HG03432 (cell line): ENCODE data around the gene CLCNKB.
A peak's percentile ranks its signal among the peaks of the same experiment; 100 is the strongest.

ENCODE experiments used
- ATAC-seq: cut with Tn5 transposase; IDR thresholded peaks from one replicate; pipeline ENCODE4 v1.9.1; 2021; ENCODE audit warnings: mild to moderate bottlenecking, moderate library complexity; ENCODE audit not compliant: unreplicated experiment

CLCNKB gene

GRCh38 chr1:16072616-16073484 is 29.3 kb downstream of the CLCNKB start:
- no peak for ATAC-seq

DNA sequence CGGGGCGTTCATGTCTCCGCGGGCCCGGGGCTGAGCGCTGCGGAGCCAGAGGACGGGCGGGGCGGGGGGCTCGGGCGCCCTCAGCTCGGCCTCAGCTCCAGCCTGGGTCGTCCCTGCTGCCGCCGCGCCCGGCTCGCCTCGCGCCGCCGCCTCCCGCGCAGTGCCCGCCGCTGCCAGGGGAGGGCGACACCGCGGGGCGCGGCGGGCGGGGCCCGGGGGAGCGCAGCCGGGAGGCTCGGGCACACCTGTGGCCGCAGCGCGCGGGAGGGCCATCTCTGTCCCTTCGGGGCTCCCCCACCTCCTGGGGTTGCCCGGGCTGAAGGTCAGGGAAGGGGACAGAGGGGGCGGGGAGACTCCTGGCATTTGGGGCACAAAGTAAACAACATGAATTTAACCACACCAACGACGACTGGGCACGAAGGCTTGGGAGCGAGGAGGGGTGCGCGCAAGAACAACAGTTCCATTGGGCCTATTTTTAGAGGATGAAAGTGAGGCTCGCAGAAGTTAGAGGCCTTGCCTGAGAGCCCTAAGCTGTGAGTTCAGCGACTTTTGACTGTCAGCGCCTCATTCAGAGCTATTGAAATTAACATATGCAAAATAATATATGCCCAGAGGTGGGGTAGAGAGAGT is 30.0 kb downstream of the CLCNKB start, which contains the start of gene FAM131C:
Gene FAM131C (minus strand): TSS at position 162 of the 630 bp plus-strand sequence. CDS start 209 bp downstream, outside the sequence.
- no peak for ATAC-seq

DNA sequence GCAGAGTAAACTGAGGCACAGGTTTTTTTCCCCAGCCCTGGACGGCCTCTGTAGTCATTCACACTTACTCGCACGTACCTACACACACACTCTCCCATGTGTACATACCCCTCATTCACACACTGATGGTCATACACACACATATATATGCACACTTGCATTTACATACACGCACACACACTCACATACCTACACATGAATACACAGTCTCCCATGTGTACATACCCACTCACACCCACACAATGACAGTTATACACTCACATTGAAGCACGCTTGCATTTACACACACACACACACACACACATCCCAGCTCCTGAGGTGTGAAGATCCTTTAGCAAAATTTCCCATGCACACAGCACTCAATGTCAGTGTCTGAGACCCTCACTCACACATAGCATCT is 30.6 kb downstream of the CLCNKB start:
- ATAC-seq = no peak

- no peak for ATAC-seq
Measured at GRCh38 chr1:16075337-16076030, 31.9 kb downstream of the CLCNKB start.

DNA sequence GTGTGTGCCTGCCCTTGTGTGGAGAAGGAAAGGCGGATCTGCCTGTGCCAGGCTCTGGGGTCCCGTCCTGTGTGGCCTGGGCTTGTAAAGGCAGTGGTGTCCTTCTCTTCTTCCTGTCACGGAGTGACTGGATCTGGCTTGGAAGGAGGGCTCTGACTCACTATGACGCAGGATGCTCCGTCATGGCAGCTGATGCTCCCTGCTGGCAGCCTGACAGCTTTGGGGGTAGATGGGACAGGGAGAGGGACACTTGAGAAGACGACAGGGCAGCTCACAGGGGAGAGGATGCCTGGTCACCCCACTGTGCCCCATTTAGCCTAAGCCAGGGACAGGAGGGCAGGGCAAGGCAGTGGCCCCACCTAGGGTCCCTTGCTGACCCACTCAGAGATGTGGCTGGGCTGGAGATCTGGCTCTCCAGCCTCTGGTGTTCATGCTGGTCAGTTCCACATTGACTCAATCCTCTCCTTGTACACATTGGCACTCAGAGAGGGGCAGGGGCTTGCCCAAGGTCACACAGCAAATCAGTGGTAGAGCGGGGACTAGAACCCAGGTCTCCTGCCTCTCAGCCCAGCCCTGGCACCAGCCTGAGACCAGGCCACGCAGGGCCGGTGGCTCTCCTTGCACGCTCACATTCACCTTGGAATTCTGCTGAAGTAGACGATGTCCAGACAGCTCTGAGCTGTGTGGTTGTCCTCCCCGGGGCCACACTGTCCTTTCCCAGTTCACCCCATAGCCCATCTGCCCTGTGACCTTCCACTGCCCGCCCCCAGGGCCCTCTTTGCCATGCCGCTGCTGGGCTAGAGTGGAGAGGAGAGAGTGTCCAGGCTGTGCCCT is 32.7 kb downstream of the CLCNKB start:
- ATAC-seq = no peak

GRCh38 chr1:16076865-16077238 is 33.3 kb downstream of the CLCNKB start:
- ATAC-seq = no peak

- no peak for ATAC-seq
Measured at GRCh38 chr1:16077406-16078245, 34.0 kb downstream of the CLCNKB start.

GRCh38 chr1:16078925-16079656 is 35.5 kb downstream of the CLCNKB start:
- ATAC-seq = peak; percentile 59

GRCh38 chr1:16080422-16081150 is 37.0 kb downstream of the CLCNKB start:
- no peak for ATAC-seq

DNA sequence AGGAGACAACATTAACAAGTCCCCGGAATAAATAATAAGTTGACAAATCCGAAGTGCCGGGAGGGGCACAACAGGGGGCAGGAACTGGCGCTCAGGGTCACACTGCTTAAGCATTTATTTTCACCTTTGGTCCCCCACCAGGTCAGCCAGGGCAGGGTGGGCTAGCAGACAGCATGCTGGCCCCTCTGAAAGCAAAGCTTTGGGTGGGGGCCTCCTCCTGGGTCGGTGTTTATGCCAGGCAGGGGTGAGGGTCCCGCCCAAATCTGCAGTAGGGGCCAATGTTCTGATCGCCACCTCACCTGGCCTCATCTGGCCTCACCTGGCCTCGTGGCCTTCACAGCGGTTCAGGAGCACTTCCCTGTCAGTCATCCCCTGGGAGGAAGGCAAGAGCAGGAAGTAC is 38.1 kb downstream of the CLCNKB start:
- ATAC-seq = no peak

GRCh38 chr1:16082283-16083038 is 38.9 kb downstream of the CLCNKB start:
- ATAC-seq = no peak

DNA sequence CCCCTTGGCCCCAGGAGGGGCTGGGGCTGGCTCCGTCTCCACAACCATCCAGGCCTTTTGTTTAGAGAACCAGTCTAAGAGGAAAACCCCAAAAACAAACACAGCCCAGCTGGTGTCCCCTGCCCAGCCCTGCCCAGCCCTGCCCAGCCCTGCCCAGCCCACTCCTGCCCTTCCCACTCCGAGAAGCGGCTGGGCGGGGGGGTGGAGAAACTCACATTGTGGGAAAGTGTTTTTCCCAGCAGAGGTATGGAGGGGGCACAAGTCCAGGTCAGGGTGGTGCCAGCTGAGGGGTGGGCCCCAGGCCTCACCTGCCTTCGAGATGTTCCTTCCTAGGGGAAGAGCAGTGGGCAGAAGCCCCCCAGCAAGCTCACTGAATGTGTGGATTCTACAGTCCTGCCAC is 39.9 kb downstream of the CLCNKB start:
- no peak for ATAC-seq

DNA sequence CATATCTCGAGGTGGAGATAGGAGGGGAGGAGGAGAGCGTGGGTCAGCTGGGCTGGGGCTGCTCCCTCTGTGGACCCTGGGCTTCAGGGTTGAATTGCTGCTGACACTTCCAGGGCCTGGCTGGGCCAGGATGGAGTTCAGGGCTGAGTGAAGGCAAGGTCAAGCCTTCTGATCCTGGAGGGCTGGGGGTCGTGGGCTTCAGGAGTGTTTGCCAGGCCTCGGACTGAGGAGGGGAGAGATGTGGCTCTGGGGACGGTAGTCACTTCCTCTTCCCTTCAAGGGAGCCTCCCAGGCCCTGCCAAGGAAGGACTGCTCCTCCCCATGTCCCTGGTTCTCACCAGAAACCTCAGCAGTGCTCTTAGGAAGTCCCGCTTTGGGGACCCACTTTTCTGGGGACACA is 41.9 kb downstream of the CLCNKB start:
- no peak for ATAC-seq

GRCh38 chr1:16087733-16088132 is 44.2 kb downstream of the CLCNKB start:
- no peak for ATAC-seq

DNA sequence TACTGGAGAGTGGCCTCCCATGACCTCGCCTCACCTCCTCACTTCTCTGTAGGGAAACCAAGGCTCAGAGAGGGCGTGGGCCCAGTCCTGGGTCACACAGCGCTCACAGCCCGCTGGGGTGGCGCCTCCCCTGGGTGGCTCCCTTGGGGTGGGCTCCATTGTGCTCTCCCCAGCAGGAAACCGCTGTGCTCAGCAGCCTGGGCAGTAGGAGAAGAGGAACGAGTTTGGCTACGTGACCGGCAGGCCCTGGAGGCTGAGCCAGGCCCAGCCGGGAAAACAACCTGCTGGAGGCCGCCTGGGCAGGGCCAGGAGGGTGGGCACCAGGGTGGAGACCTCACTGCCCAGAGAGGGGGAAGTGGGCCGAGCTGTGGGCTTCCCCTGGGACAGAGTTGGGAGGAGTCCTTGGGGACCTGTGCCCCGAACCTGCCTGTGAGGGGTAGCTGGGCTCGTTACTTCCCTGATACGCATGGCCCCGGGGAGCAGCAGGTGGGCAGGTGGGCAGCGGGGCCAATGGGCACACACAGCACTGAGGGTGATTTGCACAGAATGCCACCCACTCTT is 44.8 kb downstream of the CLCNKB start:
- no peak for ATAC-seq

DNA sequence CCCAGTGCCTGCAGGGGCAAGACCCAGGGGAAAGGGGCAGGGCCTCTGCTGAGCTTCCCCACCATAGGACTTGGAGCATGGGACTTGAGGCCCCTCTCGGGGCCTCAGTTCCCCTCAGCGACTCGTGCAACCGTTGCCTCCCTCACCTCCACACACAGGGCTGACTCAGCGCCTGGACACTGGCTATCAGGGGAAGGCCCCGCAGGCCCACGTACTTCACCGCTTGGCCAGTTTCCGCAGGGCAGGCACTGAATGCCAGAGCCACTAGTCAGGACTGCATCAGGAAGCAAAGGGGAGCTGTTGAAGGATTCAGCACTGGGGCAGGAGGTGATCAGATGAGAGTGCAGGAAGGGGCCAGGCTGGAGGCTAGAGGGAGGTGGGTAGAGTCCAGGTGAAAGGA is 45.4 kb downstream of the CLCNKB start:
- ATAC-seq = no peak

GRCh38 chr1:16090076-16090826 is 46.7 kb downstream of the CLCNKB start:
- ATAC-seq = no peak
